ENCODE measurements around the gene IL1RAPL2.
"Not testable (repeated sequence)": the region's sequence is repeated elsewhere in the genome, so short reads cannot be mapped to it uniquely, and the experiment has no call there.

Gene IL1RAPL2

DNA sequence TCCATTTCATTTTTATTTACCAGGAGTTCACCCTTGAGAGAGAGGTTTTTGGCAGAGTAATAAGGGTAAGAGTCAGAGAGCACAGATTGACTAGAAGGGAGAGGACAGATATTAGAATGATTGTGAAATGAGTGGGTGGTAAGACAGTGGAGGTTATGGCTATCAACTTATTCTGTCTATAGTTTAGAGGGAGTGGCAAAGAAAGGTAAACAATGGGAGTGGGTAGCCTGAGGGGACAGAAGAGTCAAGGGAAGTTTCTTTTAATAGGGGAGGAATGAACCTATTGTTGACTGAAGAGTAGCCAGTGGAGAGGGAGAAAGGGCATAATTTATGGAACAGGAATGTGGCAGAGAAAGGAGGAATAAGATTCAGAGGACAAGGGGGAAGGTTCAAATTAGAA lies 1069.8 kb downstream of the IL1RAPL2 start:
- DNase-seq (ENCODE audit: insufficient read length, low spot score) = no peak
- no peak for TF ChIP-seq POLR2A (IDR thresholded peaks at IDR 0.05; ENCODE audit: low read depth, low read length)
- no peak for FAIRE-seq

GRCh38 chrX:105636667-105637066 lies 1070.7 kb downstream of the IL1RAPL2 start:
- no peak for DNase-seq (ENCODE audit: insufficient read length, low spot score)
- no peak for FAIRE-seq
- TF ChIP-seq POLR2A (IDR thresholded peaks at IDR 0.05; ENCODE audit: low read depth, low read length) = no peak

GRCh38 chrX:105645667-105646357 lies 1079.8 kb downstream of the IL1RAPL2 start:
- DNase-seq (ENCODE audit: insufficient read length, low spot score) = no peak
- TF ChIP-seq POLR2A (IDR thresholded peaks at IDR 0.05; ENCODE audit: low read depth, low read length) = no peak
- FAIRE-seq = no peak

DNA sequence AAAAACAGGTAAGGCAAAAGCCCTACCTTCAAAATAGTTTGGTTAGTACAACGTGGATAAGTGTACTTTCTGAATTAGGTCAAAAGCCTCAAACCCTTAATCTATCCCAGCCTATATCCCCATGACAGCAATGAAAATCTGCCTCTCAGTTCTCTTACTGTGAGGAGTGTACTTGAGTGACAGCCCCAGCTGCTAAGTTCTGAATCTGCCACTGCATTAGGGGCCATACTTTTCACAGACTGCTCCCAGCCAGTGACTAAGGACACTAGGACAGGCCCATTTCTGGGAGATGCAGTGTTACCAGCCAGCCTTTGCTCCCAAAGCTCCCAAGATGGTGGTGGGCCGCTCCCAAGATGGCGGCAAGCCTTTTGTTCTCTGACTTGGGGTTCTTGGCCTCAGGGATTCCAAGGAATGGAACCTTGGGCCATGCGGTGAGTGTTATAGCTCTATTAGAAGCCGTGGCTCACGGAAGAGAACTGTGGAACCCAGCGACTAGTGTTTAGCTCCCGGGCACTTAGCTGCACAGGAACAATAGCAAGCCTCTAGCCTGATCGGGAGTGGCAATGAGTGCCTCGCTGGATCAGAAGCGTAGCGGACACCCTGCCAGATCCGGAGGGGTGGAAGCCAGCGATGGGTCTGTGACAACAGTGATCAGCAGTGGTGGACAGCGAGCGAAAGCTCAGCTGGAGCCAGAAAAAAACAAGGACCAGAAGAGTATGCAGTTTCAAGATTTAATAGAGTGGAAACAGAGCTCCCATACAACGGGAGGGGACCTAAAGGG lies 1080.8 kb downstream of the IL1RAPL2 start:
- TF ChIP-seq POLR2A (IDR thresholded peaks at IDR 0.05; ENCODE audit: low read depth, low read length) = no peak
- DNase-seq (ENCODE audit: insufficient read length, low spot score) = no peak
- FAIRE-seq = no peak

GRCh38 chrX:105647749-105648148 lies 1081.8 kb downstream of the IL1RAPL2 start:
- DNase-seq (ENCODE audit: insufficient read length, low spot score) (no peak), FAIRE-seq (no peak)
- no peak for TF ChIP-seq POLR2A (IDR thresholded peaks at IDR 0.05; ENCODE audit: low read depth, low read length)

- DNase-seq (ENCODE audit: insufficient read length, low spot score) (no peak), FAIRE-seq (no peak)
- TF ChIP-seq POLR2A (IDR thresholded peaks at IDR 0.05; ENCODE audit: low read depth, low read length) = no peak
Measured at GRCh38 chrX:105648732-105649131, 1082.7 kb downstream of the IL1RAPL2 start.

DNA sequence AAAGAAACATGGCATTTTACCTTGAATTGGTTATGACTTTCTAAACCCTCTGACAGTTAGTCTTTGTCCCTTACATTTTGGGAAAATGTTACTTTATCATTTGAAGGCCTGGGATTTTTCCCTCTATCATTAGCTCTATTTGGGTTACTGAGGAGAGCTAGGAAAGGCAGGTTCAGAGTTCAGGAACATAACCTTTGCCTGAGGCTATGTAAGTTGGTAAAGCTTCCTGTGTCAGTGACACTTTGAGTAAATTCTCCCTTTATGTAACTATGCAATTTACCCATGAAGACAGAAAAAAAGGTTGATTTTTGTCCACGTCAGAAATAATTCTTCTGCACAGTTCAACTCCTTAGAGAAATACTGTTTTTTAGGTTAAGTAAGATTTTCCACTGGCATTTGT lies 1084.6 kb downstream of the IL1RAPL2 start:
- no peak for DNase-seq (ENCODE audit: insufficient read length, low spot score)
- no peak for FAIRE-seq
- no peak for TF ChIP-seq POLR2A (IDR thresholded peaks at IDR 0.05; ENCODE audit: low read depth, low read length)

DNA sequence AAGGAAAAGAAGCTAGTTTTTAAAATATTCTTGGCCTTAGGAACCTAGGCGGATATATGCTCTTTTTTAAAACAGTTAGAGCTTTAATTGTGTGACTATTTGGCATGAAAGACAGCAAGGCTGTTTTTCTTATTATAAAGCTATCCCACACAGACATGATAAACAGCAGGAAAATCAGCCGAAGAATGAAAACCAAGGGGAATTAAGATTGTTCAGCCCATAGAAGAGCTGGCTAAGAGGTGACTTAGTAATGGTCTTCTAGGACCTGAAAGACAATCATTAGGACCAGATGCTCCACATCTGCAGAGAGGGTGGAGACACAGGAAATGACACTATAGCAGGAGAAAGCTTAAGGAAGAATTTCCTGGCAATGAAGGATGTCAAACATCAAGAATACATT lies 1085.0 kb downstream of the IL1RAPL2 start:
- DNase-seq (ENCODE audit: insufficient read length, low spot score) (no peak), FAIRE-seq (no peak)
- no peak for TF ChIP-seq POLR2A (IDR thresholded peaks at IDR 0.05; ENCODE audit: low read depth, low read length)

DNA sequence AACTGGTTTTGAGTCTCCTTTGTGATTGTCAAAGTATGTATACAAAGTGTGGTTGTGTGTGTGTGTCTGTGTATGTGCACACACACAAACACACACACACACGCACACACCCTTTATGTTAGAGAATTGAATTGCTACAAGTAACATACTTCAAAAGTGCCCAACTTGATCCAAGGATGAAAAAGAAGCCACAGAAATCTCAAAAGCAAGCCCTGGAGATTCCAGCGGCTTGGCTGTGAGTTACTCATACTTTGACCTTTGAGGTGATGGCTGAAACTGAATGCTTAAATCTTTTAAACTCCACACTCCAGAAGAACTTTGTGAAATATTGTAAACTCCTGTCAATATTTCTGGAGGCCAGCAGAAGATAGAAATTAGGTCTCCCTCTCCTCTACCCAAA lies 1087.9 kb downstream of the IL1RAPL2 start:
- DNase-seq (ENCODE audit: insufficient read length, low spot score) (no peak), FAIRE-seq (no peak)
- TF ChIP-seq POLR2A (IDR thresholded peaks at IDR 0.05; ENCODE audit: low read depth, low read length) = no peak

DNA sequence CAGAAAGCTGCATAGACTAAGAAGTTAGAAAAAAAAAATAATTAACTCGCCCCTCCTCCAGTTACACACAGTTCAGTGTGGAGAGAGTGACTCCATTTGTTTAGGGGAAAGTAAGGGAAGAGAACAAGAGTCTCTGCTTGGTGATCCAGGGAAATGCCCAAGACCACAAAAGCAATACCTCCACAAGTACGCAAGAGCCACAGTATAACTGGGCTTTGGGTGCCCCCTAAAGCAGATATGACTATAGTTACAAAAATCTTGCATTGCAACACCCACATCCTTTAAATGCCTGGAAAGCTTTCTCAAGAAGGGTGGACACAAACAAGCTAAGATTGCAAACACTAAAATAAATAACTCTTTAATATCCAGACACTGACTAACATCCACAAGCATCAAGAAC lies 1092.1 kb downstream of the IL1RAPL2 start:
- DNase-seq (ENCODE audit: insufficient read length, low spot score) (no peak), FAIRE-seq (no peak)
- TF ChIP-seq POLR2A (IDR thresholded peaks at IDR 0.05; ENCODE audit: low read depth, low read length) = no peak

DNA sequence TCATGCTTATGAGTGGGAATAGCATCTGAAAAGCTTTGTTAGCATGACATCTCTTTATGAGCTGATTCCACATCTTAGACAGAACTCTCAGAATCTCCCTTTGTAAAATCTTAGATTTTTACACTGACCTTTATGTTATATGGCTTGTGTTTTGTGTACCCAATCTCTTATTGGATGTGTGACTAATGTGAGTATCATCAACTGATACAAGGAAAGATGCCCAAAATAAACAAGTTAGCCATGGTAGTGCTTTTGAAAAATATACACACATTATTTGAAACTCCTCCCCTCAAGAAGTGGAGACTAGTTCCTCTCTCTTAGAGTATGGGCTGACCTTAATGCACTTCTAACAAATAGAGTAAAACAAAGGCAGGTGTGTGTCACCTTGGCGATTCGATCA lies 1096.2 kb downstream of the IL1RAPL2 start:
- DNase-seq (ENCODE audit: insufficient read length, low spot score) (no peak), FAIRE-seq (no peak)
- TF ChIP-seq POLR2A (IDR thresholded peaks at IDR 0.05; ENCODE audit: low read depth, low read length) = no peak

- TF ChIP-seq POLR2A (IDR thresholded peaks at IDR 0.05; ENCODE audit: low read depth, low read length) = no peak
- no peak for FAIRE-seq
Measured at GRCh38 chrX:105664243-105664642, 1098.2 kb downstream of the IL1RAPL2 start.

GRCh38 chrX:105684288-105684687 lies 1118.3 kb downstream of the IL1RAPL2 start:
- not testable (repeated sequence) for FAIRE-seq

More at GRCh38 chrX:105664243-105664642, 1098.2 kb downstream of the IL1RAPL2 start:
- DNase-seq (ENCODE audit: insufficient read length, low spot score) = no peak

GRCh38 chrX:105694839-105695238 lies 1128.8 kb downstream of the IL1RAPL2 start:
- no peak for FAIRE-seq
- DNase-seq (ENCODE audit: insufficient read length, low spot score) = no peak
- no peak for TF ChIP-seq POLR2A (IDR thresholded peaks at IDR 0.05; ENCODE audit: low read depth, low read length)

More at GRCh38 chrX:105684288-105684687, 1118.3 kb downstream of the IL1RAPL2 start:
- DNase-seq (ENCODE audit: insufficient read length, low spot score) = not testable (repeated sequence)

- FAIRE-seq (no peak), DNase-seq (ENCODE audit: insufficient read length, low spot score) (no peak)
- no peak for TF ChIP-seq POLR2A (IDR thresholded peaks at IDR 0.05; ENCODE audit: low read depth, low read length)
Measured at GRCh38 chrX:105695451-105695850, 1129.5 kb downstream of the IL1RAPL2 start.
